ENCODE data around the gene ME1. TPM values are rescaled to one million over a fixed set of nuclear protein-coding genes. Genes with fewer than 3 reads are reported as not detected.

ME1 gene
- total and polyA plus RNA-seq, 9 of the 15 experiments (the other 6 are each of a cell fraction or from before 2014, with no cell fraction given), result 3.2 to 10.4 (median 5.5) TPM

DNA sequence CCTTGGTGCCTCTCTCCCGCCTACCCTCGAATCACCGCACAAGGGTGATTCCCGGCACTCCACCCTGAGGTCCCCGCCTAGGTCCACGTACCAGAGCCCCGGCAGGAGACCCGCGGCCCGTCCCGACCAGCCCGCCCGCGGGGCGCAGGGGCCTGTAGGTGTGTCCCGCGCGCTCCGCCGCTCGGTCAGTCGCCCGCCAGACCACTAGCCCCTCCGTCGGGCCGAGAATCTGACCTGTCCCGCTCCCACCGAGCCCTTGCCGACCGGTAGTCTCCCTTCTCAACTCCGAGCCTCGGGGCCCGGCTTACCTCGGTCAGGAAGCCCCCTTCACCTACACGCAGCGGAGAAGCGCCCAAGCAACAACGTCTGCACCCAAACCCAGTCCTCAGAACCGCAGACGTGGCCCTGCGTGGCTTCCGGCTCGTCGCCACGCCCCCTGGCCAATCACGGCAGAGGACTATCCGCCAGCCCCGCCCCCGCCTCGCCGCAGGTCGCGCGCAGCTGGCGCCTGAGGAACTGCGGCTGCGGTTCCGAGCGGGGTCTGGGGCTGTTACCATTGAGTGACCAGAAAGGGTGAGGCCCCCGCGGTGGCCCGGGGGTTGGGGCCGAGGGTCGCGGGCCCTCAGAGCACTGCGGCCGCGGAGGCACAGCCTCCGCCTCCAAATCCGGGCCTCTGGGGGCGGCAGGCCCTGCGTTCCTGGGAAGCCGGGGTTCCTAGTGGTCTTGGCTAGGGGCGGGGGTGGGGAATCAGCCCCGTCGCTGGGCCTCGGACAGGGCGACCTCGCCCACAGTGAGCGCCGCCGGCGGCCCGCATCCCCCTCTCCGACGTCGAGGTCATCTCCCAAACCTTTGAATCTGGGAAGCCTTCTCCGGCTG is 237.7 kb downstream of the ME1 start, which contains the start of the genes PGM3 and RWDD2A (continued):
- TF ChIP-seq, protein P1, sequence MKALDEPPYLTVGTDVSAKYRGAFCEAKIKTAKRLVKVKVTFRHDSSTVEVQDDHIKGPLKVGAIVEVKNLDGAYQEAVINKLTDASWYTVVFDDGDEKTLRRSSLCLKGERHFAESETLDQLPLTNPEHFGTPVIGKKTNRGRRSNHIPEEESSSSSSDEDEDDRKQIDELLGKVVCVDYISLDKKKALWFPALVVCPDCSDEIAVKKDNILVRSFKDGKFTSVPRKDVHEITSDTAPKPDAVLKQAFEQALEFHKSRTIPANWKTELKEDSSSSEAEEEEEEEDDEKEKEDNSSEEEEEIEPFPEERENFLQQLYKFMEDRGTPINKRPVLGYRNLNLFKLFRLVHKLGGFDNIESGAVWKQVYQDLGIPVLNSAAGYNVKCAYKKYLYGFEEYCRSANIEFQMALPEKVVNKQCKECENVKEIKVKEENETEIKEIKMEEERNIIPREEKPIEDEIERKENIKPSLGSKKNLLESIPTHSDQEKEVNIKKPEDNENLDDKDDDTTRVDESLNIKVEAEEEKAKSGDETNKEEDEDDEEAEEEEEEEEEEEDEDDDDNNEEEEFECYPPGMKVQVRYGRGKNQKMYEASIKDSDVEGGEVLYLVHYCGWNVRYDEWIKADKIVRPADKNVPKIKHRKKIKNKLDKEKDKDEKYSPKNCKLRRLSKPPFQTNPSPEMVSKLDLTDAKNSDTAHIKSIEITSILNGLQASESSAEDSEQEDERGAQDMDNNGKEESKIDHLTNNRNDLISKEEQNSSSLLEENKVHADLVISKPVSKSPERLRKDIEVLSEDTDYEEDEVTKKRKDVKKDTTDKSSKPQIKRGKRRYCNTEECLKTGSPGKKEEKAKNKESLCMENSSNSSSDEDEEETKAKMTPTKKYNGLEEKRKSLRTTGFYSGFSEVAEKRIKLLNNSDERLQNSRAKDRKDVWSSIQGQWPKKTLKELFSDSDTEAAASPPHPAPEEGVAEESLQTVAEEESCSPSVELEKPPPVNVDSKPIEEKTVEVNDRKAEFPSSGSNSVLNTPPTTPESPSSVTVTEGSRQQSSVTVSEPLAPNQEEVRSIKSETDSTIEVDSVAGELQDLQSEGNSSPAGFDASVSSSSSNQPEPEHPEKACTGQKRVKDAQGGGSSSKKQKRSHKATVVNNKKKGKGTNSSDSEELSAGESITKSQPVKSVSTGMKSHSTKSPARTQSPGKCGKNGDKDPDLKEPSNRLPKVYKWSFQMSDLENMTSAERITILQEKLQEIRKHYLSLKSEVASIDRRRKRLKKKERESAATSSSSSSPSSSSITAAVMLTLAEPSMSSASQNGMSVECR (CRISPR knock-in tag; IDR thresholded peaks at IDR 0.05), result peak; percentile 78
- TF ChIP-seq ZNF133 (CRISPR knock-in tag; IDR thresholded peaks at IDR 0.05), result no peak
- TF ChIP-seq ZFP30 (CRISPR knock-in tag; IDR thresholded peaks at IDR 0.05; ENCODE audit: borderline replicate concordance), result no peak
- peak; percentile 76 for TF ChIP-seq TBP (optimal IDR thresholded peaks at IDR 0.05; ENCODE audit: low read depth, low read length)
- no peak for TF ChIP-seq C11orf30 (IDR thresholded peaks at IDR 0.05; ENCODE audit: low read depth)
- peak; percentile 99 for TF ChIP-seq RBFOX2 (IDR thresholded peaks at IDR 0.05; ENCODE audit: low read depth, low read length)
- TF ChIP-seq NCOA6 (IDR thresholded peaks at IDR 0.05), result peak; percentile 60; the same call in 1 of the 2 replicates
- peak; percentile 82 for TF ChIP-seq POLR2AphosphoS5 (IDR thresholded peaks at IDR 0.05; ENCODE audit: control insufficient read depth, insufficient read depth, low read depth, low read length)
- TF ChIP-seq, protein P2, sequence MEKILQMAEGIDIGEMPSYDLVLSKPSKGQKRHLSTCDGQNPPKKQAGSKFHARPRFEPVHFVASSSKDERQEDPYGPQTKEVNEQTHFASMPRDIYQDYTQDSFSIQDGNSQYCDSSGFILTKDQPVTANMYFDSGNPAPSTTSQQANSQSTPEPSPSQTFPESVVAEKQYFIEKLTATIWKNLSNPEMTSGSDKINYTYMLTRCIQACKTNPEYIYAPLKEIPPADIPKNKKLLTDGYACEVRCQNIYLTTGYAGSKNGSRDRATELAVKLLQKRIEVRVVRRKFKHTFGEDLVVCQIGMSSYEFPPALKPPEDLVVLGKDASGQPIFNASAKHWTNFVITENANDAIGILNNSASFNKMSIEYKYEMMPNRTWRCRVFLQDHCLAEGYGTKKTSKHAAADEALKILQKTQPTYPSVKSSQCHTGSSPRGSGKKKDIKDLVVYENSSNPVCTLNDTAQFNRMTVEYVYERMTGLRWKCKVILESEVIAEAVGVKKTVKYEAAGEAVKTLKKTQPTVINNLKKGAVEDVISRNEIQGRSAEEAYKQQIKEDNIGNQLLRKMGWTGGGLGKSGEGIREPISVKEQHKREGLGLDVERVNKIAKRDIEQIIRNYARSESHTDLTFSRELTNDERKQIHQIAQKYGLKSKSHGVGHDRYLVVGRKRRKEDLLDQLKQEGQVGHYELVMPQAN (IDR thresholded peaks at IDR 0.05; ENCODE audit: borderline replicate concordance), result peak; percentile 87
- TF ChIP-seq MECOM (CRISPR knock-in tag; IDR thresholded peaks at IDR 0.05), result no peak
- peak; percentile 48 for TF ChIP-seq CTBP1 (IDR thresholded peaks at IDR 0.05; ENCODE audit: borderline replicate concordance)
- TF ChIP-seq ZBTB1 (CRISPR knock-in tag; IDR thresholded peaks at IDR 0.05; ENCODE audit: borderline replicate concordance, low read depth), result peak; percentile 79
- TF ChIP-seq, protein P3, sequence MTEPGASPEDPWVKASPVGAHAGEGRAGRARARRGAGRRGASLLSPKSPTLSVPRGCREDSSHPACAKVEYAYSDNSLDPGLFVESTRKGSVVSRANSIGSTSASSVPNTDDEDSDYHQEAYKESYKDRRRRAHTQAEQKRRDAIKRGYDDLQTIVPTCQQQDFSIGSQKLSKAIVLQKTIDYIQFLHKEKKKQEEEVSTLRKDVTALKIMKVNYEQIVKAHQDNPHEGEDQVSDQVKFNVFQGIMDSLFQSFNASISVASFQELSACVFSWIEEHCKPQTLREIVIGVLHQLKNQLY (CRISPR knock-in tag; conservative IDR thresholded peaks at IDR 0.05), result no peak
- 0 out of 2 replicates have a peak, but pooled peaks have one; percentile 21 for TF ChIP-seq STAG1 (CRISPR knock-in tag; IDR thresholded peaks at IDR 0.05; ENCODE audit: borderline replicate concordance)
- peak; percentile 79 for TF ChIP-seq GABPA (tag; conservative IDR thresholded peaks at IDR 0.05; ENCODE audit: low read depth)
- TF ChIP-seq, protein P4, sequence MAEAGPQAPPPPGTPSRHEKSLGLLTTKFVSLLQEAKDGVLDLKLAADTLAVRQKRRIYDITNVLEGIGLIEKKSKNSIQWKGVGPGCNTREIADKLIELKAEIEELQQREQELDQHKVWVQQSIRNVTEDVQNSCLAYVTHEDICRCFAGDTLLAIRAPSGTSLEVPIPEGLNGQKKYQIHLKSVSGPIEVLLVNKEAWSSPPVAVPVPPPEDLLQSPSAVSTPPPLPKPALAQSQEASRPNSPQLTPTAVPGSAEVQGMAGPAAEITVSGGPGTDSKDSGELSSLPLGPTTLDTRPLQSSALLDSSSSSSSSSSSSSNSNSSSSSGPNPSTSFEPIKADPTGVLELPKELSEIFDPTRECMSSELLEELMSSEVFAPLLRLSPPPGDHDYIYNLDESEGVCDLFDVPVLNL (CRISPR knock-in tag; IDR thresholded peaks at IDR 0.05; ENCODE audit: low read depth), result peak; percentile 64; the same call in 1 of the 2 replicates
- 0 out of 2 replicates have a peak, but pooled peaks have one; percentile 18 for TF ChIP-seq ZKSCAN1 (IDR thresholded peaks at IDR 0.05; ENCODE audit: low read depth, low read length)
- TF ChIP-seq, protein P5, sequence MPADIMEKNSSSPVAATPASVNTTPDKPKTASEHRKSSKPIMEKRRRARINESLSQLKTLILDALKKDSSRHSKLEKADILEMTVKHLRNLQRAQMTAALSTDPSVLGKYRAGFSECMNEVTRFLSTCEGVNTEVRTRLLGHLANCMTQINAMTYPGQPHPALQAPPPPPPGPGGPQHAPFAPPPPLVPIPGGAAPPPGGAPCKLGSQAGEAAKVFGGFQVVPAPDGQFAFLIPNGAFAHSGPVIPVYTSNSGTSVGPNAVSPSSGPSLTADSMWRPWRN (IDR thresholded peaks at IDR 0.05; ENCODE audit: low read depth), result no peak

All from K562 (cell line).